HL-60 (cell line): ENCODE measurements around the gene UQCRQ.

Source experiments
- POLR2AphosphoS5 ChIP-seq: IDR thresholded peaks from 2 replicates; pipeline ENCODE4 v1.6.1; 2012; ENCODE audit warnings: low read depth
- REST ChIP-seq: IDR thresholded peaks from 2 replicates; pipeline ENCODE4 v1.6.1; 2012; ENCODE audit warnings: low read depth; ENCODE audit not compliant: insufficient replicate concordance
- TF ChIP-seq, protein P1 (sequence below): IDR thresholded peaks from one replicate; pipeline ENCODE4 v1.5.1; 2011; ENCODE audit warnings: low read length, control low read depth, inconsistent platforms; ENCODE audit not compliant: insufficient read depth

DNA sequence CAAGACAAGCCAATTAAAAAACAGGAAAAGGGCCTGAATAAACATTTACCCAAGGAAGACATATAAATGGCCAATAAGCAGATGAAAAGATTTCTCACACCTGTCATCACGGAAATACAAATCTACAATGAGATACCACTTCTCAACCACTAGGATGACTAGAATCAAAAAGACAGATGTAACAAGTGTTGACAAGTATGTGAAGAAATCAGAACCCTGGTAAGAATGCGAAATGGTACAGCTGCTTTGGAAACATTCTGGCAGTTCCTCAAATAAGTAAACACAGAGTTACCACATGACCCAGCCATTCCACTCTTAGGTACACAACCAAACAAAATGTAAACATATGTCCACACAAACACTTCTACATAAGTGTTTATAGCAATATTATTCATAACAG lies 39.5 kb downstream of the UQCRQ start:
- TF ChIP-seq POLR2AphosphoS5, result no peak
- TF ChIP-seq, protein P1, sequence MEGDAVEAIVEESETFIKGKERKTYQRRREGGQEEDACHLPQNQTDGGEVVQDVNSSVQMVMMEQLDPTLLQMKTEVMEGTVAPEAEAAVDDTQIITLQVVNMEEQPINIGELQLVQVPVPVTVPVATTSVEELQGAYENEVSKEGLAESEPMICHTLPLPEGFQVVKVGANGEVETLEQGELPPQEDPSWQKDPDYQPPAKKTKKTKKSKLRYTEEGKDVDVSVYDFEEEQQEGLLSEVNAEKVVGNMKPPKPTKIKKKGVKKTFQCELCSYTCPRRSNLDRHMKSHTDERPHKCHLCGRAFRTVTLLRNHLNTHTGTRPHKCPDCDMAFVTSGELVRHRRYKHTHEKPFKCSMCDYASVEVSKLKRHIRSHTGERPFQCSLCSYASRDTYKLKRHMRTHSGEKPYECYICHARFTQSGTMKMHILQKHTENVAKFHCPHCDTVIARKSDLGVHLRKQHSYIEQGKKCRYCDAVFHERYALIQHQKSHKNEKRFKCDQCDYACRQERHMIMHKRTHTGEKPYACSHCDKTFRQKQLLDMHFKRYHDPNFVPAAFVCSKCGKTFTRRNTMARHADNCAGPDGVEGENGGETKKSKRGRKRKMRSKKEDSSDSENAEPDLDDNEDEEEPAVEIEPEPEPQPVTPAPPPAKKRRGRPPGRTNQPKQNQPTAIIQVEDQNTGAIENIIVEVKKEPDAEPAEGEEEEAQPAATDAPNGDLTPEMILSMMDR, result no peak
- no peak for TF ChIP-seq REST
